ENCODE results near the gene GHRL. TPM values are rescaled to one million over a fixed set of nuclear protein-coding genes. Genes with fewer than 3 reads are reported as not detected.

Gene GHRL
- total RNA-seq, 1 experiment from 2014 or later, result not detected

DNA sequence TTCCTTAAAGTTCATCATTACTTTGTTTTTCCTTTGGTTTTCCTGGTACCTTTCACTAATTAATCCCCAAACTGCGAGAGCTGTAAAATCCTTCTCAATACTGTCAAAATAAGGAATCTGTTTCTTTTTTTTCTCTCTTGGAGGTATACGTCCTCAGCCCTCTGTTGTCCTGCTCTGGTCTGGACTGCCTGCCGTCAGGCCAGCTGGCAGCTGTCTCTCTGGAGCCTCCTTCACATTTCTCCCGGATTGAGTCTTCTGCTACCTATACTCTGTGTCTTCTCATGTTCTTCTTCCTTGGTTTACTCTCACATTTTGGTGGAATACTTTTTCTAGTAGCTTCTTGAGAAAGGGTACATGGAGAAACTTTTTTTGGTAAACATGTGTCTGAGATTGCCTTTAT lies 30.7 kb downstream of the GHRL start:
- ATAC-seq, result no peak
- intact Hi-C loops (cut with micrococcal nuclease), result no loop called here
- Histone ChIP-seq H3K79me2 (ENCODE audit: insufficient read depth, low read length) (peaks cover 86% of the 10 kb centered on the region), H2AFZ (ENCODE audit: low read depth, low read length, poor library complexity, severe bottlenecking) (no peak overlapping the region), H3K4me2 (ENCODE audit: low read length) (no peak overlapping the region), H3K9me2 (ENCODE audit: insufficient read depth) (no peaks in the 10 kb centered on the region), H3K9me3 (ENCODE audit: control insufficient read depth in 1 of 2, insufficient read depth in 1 of 2, low read depth in 1 of 2, low read length in 2 of 2) (no peaks in the 10 kb centered on the region), H3K4me1 (ENCODE audit: control insufficient read depth in 1 of 2, insufficient read depth in 2 of 2, low read length in 2 of 2) (peaks cover 7 to 9% of the 10 kb centered on the region in 2 experiments), H3K27ac (ENCODE audit: low read depth, low read length) (no peak overlapping the region), H3K9ac (ENCODE audit: low read length) (no peak overlapping the region), H4K20me1 (ENCODE audit: insufficient read depth) (peaks cover 10% of the 10 kb centered on the region; the same call in 1 of the 2 replicates), H3K4me3 (replicated peaks in 1 of 2; ENCODE audit: low read depth in 1 of 2, low read length in 2 of 2) (no peak overlapping the region), H3K36me3 (ENCODE audit: control insufficient read depth in 1 of 2, insufficient read depth in 2 of 2, low read length in 2 of 2) (peaks cover 16 to 29% of the 10 kb centered on the region in 2 experiments; a peak in 3 of 4 replicates), H3K27me3 (ENCODE audit: insufficient read depth, low read length) (no peaks in the 10 kb centered on the region)
- ChIA-PET CTCF (no interaction called here), POLR2A (interaction anchor here (0.9 kb wide), 1 partner anchor 14 kb away, joined by 5 read pairs; the partner anchor contains the start of gene TATDN2), RAD21 (ENCODE audit: low non-redundant PET in 1 of 2, low total read pairs in 2 of 2, uncharacterized antibody in 2 of 2, unreplicated experiment in 2 of 2) (no interaction called here)
- no TSS peak for BruUV-seq (replicated peaks)
- DNase-seq (ENCODE audit: low read depth, low spot score), result no peak
- TF ChIP-seq RAD21 (IDR thresholded peaks at IDR 0.05; ENCODE audit: low read depth) (no peak), EGR1 (IDR thresholded peaks at IDR 0.05; ENCODE audit: low read depth) (no peak), ELF1 (IDR thresholded peaks at IDR 0.05; ENCODE audit: borderline replicate concordance, low read depth) (no peak), SIN3A (IDR thresholded peaks at IDR 0.05; ENCODE audit: low read depth) (no peak), ZFX (IDR thresholded peaks at IDR 0.05) (no peak), ZNF274 (IDR thresholded peaks at IDR 0.05; ENCODE audit: low read depth, low read length) (no peak), SP1 (IDR thresholded peaks at IDR 0.05; ENCODE audit: low read depth) (no peak), CBX3 (IDR thresholded peaks at IDR 0.05; ENCODE audit: low read depth) (no peak), YY1 (IDR thresholded peaks at IDR 0.05; ENCODE audit: extremely low read depth, insufficient replicate concordance, low read depth, low read length) (no peak), CEBPB (IDR thresholded peaks at IDR 0.05; ENCODE audit: low read depth) (no peak), POLR2AphosphoS5 (IDR thresholded peaks at IDR 0.05; ENCODE audit: low read depth, low read length) (no peak), EZH2phosphoT487 (IDR thresholded peaks at IDR 0.05; ENCODE audit: borderline replicate concordance) (no peak), POLR2A (IDR thresholded peaks at IDR 0.05; ENCODE audit: borderline replicate concordance, extremely low read depth, insufficient read depth, insufficient read length) (no peak), JUND (IDR thresholded peaks at IDR 0.05) (no peak)
- TF ChIP-seq, protein P1, sequence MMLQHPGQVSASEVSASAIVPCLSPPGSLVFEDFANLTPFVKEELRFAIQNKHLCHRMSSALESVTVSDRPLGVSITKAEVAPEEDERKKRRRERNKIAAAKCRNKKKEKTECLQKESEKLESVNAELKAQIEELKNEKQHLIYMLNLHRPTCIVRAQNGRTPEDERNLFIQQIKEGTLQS (IDR thresholded peaks at IDR 0.05), result no peak
- TF ChIP-seq, protein P2, sequence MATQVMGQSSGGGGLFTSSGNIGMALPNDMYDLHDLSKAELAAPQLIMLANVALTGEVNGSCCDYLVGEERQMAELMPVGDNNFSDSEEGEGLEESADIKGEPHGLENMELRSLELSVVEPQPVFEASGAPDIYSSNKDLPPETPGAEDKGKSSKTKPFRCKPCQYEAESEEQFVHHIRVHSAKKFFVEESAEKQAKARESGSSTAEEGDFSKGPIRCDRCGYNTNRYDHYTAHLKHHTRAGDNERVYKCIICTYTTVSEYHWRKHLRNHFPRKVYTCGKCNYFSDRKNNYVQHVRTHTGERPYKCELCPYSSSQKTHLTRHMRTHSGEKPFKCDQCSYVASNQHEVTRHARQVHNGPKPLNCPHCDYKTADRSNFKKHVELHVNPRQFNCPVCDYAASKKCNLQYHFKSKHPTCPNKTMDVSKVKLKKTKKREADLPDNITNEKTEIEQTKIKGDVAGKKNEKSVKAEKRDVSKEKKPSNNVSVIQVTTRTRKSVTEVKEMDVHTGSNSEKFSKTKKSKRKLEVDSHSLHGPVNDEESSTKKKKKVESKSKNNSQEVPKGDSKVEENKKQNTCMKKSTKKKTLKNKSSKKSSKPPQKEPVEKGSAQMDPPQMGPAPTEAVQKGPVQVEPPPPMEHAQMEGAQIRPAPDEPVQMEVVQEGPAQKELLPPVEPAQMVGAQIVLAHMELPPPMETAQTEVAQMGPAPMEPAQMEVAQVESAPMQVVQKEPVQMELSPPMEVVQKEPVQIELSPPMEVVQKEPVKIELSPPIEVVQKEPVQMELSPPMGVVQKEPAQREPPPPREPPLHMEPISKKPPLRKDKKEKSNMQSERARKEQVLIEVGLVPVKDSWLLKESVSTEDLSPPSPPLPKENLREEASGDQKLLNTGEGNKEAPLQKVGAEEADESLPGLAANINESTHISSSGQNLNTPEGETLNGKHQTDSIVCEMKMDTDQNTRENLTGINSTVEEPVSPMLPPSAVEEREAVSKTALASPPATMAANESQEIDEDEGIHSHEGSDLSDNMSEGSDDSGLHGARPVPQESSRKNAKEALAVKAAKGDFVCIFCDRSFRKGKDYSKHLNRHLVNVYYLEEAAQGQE (IDR thresholded peaks at IDR 0.05; ENCODE audit: low read depth), result no peak
- TF ChIP-seq, protein P3, sequence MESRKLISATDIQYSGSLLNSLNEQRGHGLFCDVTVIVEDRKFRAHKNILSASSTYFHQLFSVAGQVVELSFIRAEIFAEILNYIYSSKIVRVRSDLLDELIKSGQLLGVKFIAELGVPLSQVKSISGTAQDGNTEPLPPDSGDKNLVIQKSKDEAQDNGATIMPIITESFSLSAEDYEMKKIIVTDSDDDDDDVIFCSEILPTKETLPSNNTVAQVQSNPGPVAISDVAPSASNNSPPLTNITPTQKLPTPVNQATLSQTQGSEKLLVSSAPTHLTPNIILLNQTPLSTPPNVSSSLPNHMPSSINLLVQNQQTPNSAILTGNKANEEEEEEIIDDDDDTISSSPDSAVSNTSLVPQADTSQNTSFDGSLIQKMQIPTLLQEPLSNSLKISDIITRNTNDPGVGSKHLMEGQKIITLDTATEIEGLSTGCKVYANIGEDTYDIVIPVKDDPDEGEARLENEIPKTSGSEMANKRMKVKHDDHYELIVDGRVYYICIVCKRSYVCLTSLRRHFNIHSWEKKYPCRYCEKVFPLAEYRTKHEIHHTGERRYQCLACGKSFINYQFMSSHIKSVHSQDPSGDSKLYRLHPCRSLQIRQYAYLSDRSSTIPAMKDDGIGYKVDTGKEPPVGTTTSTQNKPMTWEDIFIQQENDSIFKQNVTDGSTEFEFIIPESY (IDR thresholded peaks at IDR 0.05; ENCODE audit: extremely low read depth, insufficient replicate concordance, low read length), result no peak
- TF ChIP-seq, protein P4, sequence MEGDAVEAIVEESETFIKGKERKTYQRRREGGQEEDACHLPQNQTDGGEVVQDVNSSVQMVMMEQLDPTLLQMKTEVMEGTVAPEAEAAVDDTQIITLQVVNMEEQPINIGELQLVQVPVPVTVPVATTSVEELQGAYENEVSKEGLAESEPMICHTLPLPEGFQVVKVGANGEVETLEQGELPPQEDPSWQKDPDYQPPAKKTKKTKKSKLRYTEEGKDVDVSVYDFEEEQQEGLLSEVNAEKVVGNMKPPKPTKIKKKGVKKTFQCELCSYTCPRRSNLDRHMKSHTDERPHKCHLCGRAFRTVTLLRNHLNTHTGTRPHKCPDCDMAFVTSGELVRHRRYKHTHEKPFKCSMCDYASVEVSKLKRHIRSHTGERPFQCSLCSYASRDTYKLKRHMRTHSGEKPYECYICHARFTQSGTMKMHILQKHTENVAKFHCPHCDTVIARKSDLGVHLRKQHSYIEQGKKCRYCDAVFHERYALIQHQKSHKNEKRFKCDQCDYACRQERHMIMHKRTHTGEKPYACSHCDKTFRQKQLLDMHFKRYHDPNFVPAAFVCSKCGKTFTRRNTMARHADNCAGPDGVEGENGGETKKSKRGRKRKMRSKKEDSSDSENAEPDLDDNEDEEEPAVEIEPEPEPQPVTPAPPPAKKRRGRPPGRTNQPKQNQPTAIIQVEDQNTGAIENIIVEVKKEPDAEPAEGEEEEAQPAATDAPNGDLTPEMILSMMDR (IDR thresholded peaks at IDR 0.05 in 2 of 3, conservative IDR thresholded peaks at IDR 0.05 in 1 of 3; ENCODE audit: borderline replicate concordance in 1 of 3, insufficient read depth in 1 of 3, low read depth in 2 of 3, low read length in 2 of 3), result no peak
- TF ChIP-seq, protein P5, sequence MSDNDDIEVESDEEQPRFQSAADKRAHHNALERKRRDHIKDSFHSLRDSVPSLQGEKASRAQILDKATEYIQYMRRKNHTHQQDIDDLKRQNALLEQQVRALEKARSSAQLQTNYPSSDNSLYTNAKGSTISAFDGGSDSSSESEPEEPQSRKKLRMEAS (IDR thresholded peaks at IDR 0.05), result no peak

Measured in HCT116 (cell line).